ENCODE results near the gene DNM3. TPM values are rescaled to one million over a fixed set of nuclear protein-coding genes. Genes with fewer than 3 reads are reported as not detected.
A peak's percentile ranks its signal among the peaks of the same experiment; 100 is the strongest.

Gene DNM3
- total RNA-seq, 2 donors from 2014 or later = 3.2 to 22.5 TPM

DNA sequence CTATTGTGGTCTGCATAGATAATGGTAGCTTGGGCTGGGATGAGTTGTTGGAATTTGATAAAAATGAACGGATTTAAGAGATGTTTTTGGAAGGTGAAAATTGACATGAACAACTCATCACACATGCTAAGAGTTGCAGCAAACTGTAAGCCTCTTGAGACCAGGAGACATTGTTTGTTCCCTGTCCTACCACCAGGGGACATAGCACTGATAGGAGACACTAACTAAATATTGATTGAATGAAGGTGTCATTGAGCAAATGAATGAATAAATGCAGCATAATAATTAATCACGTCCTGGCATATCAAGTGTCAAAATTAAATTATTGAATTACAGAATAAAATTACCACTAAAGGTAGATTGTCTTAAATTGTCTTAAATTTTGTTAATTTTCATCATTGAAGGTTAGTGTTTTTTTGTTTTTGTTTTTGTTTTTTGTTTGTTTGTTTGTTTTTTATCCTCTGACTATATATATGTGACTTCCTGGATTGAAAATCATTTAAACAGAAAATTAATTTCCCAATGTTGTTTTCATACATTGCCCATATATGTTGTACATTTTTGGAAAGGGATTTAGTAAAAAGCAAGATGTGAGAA is 293.9 kb downstream of the DNM3 start:
- Mint-ChIP-seq H3K4me3 (no peak overlapping the region), H3K36me3 (ENCODE audit: low read depth) (no peaks in the 10 kb centered on the region), H3K27me3 (no peaks in the 10 kb centered on the region), H3K4me1 (no peaks in the 10 kb centered on the region), H3K27ac (no peak overlapping the region)
- ATAC-seq = peak; percentile 50
- H3K9me3 ChIP-seq (ENCODE audit: control insufficient read depth, low read length, poor library complexity, severe bottlenecking) = no peaks in the 10 kb centered on the region
- no peak for DNase-seq

DNA sequence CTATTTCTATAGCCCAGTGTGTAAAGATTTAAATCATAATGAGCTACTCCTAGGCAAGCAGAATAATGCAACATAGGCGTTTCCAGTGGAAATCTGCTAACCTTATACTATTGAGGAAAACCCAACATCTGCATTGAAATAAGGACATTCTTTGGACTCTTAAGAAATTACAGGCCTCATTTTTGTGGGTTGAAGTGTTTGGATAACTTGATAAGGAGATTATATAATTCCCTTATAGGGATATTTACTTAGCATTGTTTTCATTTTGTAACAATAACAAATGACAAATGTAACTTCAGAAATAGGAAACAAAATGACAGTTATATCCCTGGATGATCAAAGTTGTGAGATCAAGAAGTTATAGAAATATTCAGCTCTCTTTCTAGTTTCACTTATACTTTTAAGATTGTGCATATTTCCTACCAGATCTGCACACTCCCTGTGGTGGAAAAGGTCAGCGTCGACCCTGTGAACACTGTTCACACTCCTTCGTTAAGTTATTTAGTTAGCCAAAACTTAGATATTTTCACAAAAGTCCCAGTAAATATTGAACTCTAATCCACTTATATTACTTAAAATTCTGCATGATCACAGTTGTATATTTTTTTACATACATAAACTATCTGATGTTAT is 294.8 kb downstream of the DNM3 start:
- no peaks in the 10 kb centered on the region for H3K9me3 ChIP-seq (ENCODE audit: control insufficient read depth, low read length, poor library complexity, severe bottlenecking)
- Mint-ChIP-seq H3K4me1 (no peaks in the 10 kb centered on the region), H3K36me3 (ENCODE audit: low read depth) (no peaks in the 10 kb centered on the region), H3K27me3 (no peaks in the 10 kb centered on the region), H3K4me3 (no peak overlapping the region), H3K27ac (no peak overlapping the region)
- DNase-seq (no peak), ATAC-seq (no peak)

DNA sequence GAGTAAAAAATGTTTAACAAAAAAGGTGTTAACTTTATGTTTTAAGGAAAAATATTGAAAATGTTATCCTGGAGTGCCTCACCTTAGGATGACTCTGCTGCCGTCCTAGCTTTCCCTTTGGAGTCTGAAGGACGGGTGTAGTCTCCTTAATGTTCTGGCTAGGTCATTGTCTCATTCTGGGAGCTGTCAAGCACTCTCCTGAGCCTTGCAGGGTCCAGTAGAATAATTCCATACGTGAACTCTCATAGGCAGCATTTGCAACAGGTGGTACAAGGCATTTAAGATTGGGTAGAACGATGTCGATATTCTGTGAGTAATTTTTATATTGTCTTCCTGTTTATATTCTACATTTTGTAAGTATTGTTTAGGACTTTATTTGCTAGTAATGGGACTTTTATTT is 295.6 kb downstream of the DNM3 start:
- no peak overlapping the region for H3K4me3 Mint-ChIP-seq
- ATAC-seq (no peak), DNase-seq (no peak)
- H3K9me3 ChIP-seq (ENCODE audit: control insufficient read depth, low read length, poor library complexity, severe bottlenecking) = no peaks in the 10 kb centered on the region
- H3K4me1 Mint-ChIP-seq = no peaks in the 10 kb centered on the region
- H3K27me3 Mint-ChIP-seq = no peaks in the 10 kb centered on the region
- H3K27ac Mint-ChIP-seq = no peak overlapping the region
- H3K36me3 Mint-ChIP-seq (ENCODE audit: low read depth) = no peaks in the 10 kb centered on the region

DNA sequence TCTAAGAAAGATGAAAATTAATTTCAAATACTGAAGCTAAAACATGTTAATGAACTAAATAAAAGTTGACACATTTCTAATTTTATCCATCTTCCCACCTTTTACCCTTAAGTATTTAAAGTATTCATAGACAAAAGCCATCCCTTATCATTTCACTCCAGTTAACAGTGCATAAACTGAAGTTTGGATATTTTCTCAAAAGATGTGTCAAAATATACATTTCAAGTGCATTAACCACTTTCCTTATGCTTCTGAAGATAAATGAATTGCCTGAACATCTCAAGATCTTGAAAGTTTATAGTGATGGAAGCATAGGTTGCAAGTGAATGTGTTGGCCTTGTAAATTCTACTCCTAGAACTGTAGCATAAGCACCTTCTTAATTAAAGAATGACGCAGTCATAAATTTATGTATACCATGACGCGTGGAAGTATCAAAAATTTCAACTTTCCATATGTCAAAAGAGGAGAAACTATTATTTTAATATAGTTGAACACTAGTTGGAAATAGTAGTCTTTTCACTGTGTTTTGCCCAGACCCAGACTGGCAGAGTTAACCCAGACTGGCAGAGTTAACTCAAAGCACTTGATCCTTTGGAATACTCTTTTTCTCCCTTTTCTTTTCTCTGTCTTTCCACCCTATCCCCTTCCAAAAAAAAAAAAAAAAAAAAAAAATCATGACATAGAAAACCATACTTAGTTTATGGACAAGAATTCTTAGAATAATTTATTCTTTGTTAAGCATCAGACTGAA is 296.6 kb downstream of the DNM3 start:
- Mint-ChIP-seq H3K27me3 (no peaks in the 10 kb centered on the region), H3K36me3 (ENCODE audit: low read depth) (no peaks in the 10 kb centered on the region), H3K27ac (no peak overlapping the region), H3K4me3 (no peak overlapping the region), H3K4me1 (no peaks in the 10 kb centered on the region)
- ATAC-seq (no peak), DNase-seq (no peak)
- H3K9me3 ChIP-seq (ENCODE audit: control insufficient read depth, low read length, poor library complexity, severe bottlenecking) = no peaks in the 10 kb centered on the region

GRCh38 chr1:172138634-172139033 is 297.3 kb downstream of the DNM3 start:
- no peaks in the 10 kb centered on the region for H3K36me3 Mint-ChIP-seq (ENCODE audit: low read depth)

DNA sequence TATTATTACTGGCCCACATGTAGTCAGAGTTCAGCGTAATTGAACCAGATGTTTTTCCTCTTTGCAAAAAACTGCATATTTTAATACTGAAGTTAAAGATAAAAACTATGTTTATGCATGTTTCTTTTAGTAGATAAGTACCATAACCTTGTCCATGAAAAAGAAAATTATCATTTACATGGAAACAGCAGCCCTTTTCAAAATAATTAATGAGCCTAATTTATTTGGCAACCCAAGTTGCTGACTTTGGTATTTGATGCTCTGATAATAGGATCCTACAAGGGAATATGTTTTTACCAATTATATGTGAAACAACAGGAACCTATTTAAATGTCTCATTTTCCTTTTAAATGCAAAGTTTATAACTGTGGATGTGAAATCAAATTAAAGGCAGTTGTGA is 297.9 kb downstream of the DNM3 start:
- H3K9me3 ChIP-seq (ENCODE audit: control insufficient read depth, low read length, poor library complexity, severe bottlenecking) = no peaks in the 10 kb centered on the region
- Mint-ChIP-seq H3K4me3 (no peak overlapping the region), H3K36me3 (ENCODE audit: low read depth) (no peaks in the 10 kb centered on the region), H3K27me3 (no peaks in the 10 kb centered on the region), H3K27ac (no peak overlapping the region), H3K4me1 (no peaks in the 10 kb centered on the region)
- ATAC-seq = no peak
- no peak for DNase-seq

More at GRCh38 chr1:172138634-172139033, 297.3 kb downstream of the DNM3 start:
- no peaks in the 10 kb centered on the region for H3K27me3 Mint-ChIP-seq
- no peak for DNase-seq
- H3K9me3 ChIP-seq (ENCODE audit: control insufficient read depth, low read length, poor library complexity, severe bottlenecking) = no peaks in the 10 kb centered on the region
- H3K4me1 Mint-ChIP-seq = no peaks in the 10 kb centered on the region
- H3K4me3 Mint-ChIP-seq = no peak overlapping the region
- no peak overlapping the region for H3K27ac Mint-ChIP-seq
- no peak for ATAC-seq

GRCh38 chr1:172140072-172140471 is 298.8 kb downstream of the DNM3 start:
- Mint-ChIP-seq H3K36me3 (ENCODE audit: low read depth) (no peaks in the 10 kb centered on the region), H3K27me3 (no peaks in the 10 kb centered on the region), H3K4me3 (no peak overlapping the region), H3K27ac (no peak overlapping the region), H3K4me1 (no peaks in the 10 kb centered on the region)
- no peaks in the 10 kb centered on the region for H3K9me3 ChIP-seq (ENCODE audit: control insufficient read depth, low read length, poor library complexity, severe bottlenecking)
- no peak for DNase-seq
- ATAC-seq = no peak

- no peak for DNase-seq
- Mint-ChIP-seq H3K4me3 (no peak overlapping the region), H3K27me3 (no peaks in the 10 kb centered on the region), H3K36me3 (ENCODE audit: low read depth) (no peaks in the 10 kb centered on the region), H3K27ac (no peak overlapping the region), H3K4me1 (no peaks in the 10 kb centered on the region)
- ATAC-seq = no peak
- H3K9me3 ChIP-seq (ENCODE audit: control insufficient read depth, low read length, poor library complexity, severe bottlenecking) = no peaks in the 10 kb centered on the region
These were observed 299.3 kb downstream of the DNM3 start for GRCh38 chr1:172140591-172140990.

GRCh38 chr1:172141341-172141881 is 300.1 kb downstream of the DNM3 start:
- Mint-ChIP-seq H3K4me1 (no peaks in the 10 kb centered on the region), H3K27ac (no peak overlapping the region), H3K36me3 (ENCODE audit: low read depth) (no peaks in the 10 kb centered on the region), H3K4me3 (no peak overlapping the region), H3K27me3 (no peaks in the 10 kb centered on the region)
- H3K9me3 ChIP-seq (ENCODE audit: control insufficient read depth, low read length, poor library complexity, severe bottlenecking) = no peaks in the 10 kb centered on the region
- ATAC-seq = no peak
- DNase-seq = no peak

DNA sequence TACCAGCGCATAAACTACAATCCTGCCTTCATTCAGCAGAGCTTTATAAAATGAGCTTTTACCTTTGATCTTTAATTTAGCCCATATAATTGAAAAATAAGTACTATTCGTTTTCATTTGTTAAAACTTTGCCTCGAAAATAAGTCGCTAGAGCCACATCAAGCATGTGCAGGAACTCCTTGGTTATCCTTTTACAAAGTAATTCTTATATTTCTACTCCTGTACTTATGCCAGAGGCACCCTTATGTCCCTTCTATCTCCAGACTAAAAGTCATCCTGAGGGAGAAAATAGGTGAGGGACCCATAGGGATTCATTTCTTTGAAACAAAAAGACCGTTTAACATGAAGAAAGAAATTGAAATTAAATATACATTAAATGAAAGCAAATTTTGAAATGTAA is 301.0 kb downstream of the DNM3 start:
- ATAC-seq (no peak), DNase-seq (no peak)
- H3K9me3 ChIP-seq (ENCODE audit: control insufficient read depth, low read length, poor library complexity, severe bottlenecking) = no peaks in the 10 kb centered on the region
- no peaks in the 10 kb centered on the region for H3K27me3 Mint-ChIP-seq
- H3K4me1 Mint-ChIP-seq = no peaks in the 10 kb centered on the region
- H3K36me3 Mint-ChIP-seq (ENCODE audit: low read depth) = no peaks in the 10 kb centered on the region
- H3K4me3 Mint-ChIP-seq = no peak overlapping the region
- H3K27ac Mint-ChIP-seq = no peak overlapping the region

- Mint-ChIP-seq H3K36me3 (ENCODE audit: low read depth) (no peaks in the 10 kb centered on the region), H3K4me1 (no peaks in the 10 kb centered on the region), H3K4me3 (no peak overlapping the region), H3K27me3 (no peaks in the 10 kb centered on the region), H3K27ac (no peak overlapping the region)
- DNase-seq (no peak), ATAC-seq (no peak)
- H3K9me3 ChIP-seq (ENCODE audit: control insufficient read depth, low read length, poor library complexity, severe bottlenecking) = no peaks in the 10 kb centered on the region
These were observed 302.2 kb downstream of the DNM3 start for GRCh38 chr1:172143384-172144055.

- ATAC-seq (no peak), DNase-seq (no peak)
- Mint-ChIP-seq H3K27ac (peak overlapping the region; percentile 57), H3K27me3 (no peaks in the 10 kb centered on the region), H3K4me3 (no peak overlapping the region), H3K36me3 (ENCODE audit: low read depth) (no peaks in the 10 kb centered on the region), H3K4me1 (no peaks in the 10 kb centered on the region)
- no peaks in the 10 kb centered on the region for H3K9me3 ChIP-seq (ENCODE audit: control insufficient read depth, low read length, poor library complexity, severe bottlenecking)
These were observed 303.3 kb downstream of the DNM3 start for GRCh38 chr1:172144445-172145061.

DNA sequence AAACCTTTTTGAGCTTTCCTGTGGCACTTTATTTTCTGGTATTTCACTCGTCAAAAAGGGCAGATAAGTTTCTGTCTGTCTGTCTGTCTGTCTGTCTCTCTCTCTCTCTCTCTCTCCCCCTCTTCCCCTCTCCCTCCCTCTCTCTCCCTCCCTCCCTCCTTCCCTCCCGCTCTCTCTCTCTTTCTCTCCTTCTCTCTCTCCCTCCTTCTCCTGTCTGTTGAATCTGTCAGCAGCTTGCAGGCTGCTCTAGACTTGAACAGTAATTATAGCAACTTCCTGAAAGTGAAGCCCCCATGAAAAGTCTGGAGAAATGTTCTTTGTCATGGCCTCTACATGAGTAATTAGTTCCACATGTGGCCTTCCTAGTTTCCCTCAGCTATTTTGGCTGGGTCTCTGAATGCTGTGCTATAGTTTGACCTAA is 303.9 kb downstream of the DNM3 start:
- Mint-ChIP-seq H3K4me1 (no peaks in the 10 kb centered on the region), H3K27me3 (no peaks in the 10 kb centered on the region), H3K4me3 (no peak overlapping the region), H3K36me3 (ENCODE audit: low read depth) (no peaks in the 10 kb centered on the region), H3K27ac (peak overlapping the region; percentile 57)
- H3K9me3 ChIP-seq (ENCODE audit: control insufficient read depth, low read length, poor library complexity, severe bottlenecking) = no peaks in the 10 kb centered on the region
- ATAC-seq (no peak), DNase-seq (no peak)
